Measurements from ENCODE around the gene CRTC1. TPM values are rescaled to one million over a fixed set of nuclear protein-coding genes. Genes with fewer than 3 reads are reported as not detected.

Gene CRTC1
- total and polyA plus RNA-seq, 9 of the 15 experiments (the other 6 are each of a cell fraction or from before 2014, with no cell fraction given) = 0.25 to 3.8 (median 1.2) TPM; not detected in 2

- TF ChIP-seq MYC (IDR thresholded peaks at IDR 0.05; ENCODE audit: low read depth, low read length) (peak; percentile 4; the same call in 1 of the 2 replicates), MYC (CRISPR knock-in tag; IDR thresholded peaks at IDR 0.05; ENCODE audit: borderline replicate concordance, low read depth) (no peak), SIX5 (IDR thresholded peaks at IDR 0.05; ENCODE audit: borderline replicate concordance in 1 of 2, insufficient read depth in 1 of 2, low read depth in 1 of 2, low read length in 2 of 2) (no peak), RBBP5 (IDR thresholded peaks at IDR 0.05; ENCODE audit: borderline replicate concordance, insufficient read depth, low read length, poor library complexity, severe bottlenecking) (peak; percentile 80), SIRT6 (IDR thresholded peaks at IDR 0.05; ENCODE audit: low read depth, low read length) (no peak), TAF1 (IDR thresholded peaks at IDR 0.05; ENCODE audit: control insufficient read depth, extremely low read depth, insufficient read depth, low read length, severe bottlenecking) (peak; percentile 92), FOXK2 (conservative IDR thresholded peaks at IDR 0.05 in 1 of 2, IDR thresholded peaks at IDR 0.05 in 1 of 2; ENCODE audit: low read depth in 2 of 2) (no peak), MTA2 (IDR thresholded peaks at IDR 0.05; ENCODE audit: low read depth) (no peak), CREB1 (IDR thresholded peaks at IDR 0.05) (peak; percentile 93), CREB1 (CRISPR knock-in tag; IDR thresholded peaks at IDR 0.05) (peak; percentile 90), MAZ (CRISPR knock-in tag; conservative IDR thresholded peaks at IDR 0.05 in 1 of 2, IDR thresholded peaks at IDR 0.05 in 1 of 2) (peak; percentile 31 to 32; a peak in 2 of 4 replicates), YY1 (IDR thresholded peaks at IDR 0.05; ENCODE audit: borderline replicate concordance in 1 of 3, control insufficient read depth in 1 of 3, extremely low read depth in 1 of 3, insufficient read depth in 3 of 3, insufficient read length in 1 of 3, insufficient replicate concordance in 2 of 3, low read depth in 1 of 3, low read length in 2 of 3) (peak; percentile 75 to 96 (median 93)), FOXK1 (CRISPR knock-in tag; IDR thresholded peaks at IDR 0.05; ENCODE audit: borderline replicate concordance) (no peak), NR3C1 (CRISPR knock-in tag; IDR thresholded peaks at IDR 0.05) (0 out of 2 replicates have a peak, but pooled peaks have one; percentile 27)
- TF ChIP-seq, protein P1, sequence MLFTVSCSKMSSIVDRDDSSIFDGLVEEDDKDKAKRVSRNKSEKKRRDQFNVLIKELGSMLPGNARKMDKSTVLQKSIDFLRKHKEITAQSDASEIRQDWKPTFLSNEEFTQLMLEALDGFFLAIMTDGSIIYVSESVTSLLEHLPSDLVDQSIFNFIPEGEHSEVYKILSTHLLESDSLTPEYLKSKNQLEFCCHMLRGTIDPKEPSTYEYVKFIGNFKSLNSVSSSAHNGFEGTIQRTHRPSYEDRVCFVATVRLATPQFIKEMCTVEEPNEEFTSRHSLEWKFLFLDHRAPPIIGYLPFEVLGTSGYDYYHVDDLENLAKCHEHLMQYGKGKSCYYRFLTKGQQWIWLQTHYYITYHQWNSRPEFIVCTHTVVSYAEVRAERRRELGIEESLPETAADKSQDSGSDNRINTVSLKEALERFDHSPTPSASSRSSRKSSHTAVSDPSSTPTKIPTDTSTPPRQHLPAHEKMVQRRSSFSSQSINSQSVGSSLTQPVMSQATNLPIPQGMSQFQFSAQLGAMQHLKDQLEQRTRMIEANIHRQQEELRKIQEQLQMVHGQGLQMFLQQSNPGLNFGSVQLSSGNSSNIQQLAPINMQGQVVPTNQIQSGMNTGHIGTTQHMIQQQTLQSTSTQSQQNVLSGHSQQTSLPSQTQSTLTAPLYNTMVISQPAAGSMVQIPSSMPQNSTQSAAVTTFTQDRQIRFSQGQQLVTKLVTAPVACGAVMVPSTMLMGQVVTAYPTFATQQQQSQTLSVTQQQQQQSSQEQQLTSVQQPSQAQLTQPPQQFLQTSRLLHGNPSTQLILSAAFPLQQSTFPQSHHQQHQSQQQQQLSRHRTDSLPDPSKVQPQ (CRISPR knock-in tag; IDR thresholded peaks at IDR 0.05; ENCODE audit: borderline replicate concordance) = no peak
- TF ChIP-seq, protein P2, sequence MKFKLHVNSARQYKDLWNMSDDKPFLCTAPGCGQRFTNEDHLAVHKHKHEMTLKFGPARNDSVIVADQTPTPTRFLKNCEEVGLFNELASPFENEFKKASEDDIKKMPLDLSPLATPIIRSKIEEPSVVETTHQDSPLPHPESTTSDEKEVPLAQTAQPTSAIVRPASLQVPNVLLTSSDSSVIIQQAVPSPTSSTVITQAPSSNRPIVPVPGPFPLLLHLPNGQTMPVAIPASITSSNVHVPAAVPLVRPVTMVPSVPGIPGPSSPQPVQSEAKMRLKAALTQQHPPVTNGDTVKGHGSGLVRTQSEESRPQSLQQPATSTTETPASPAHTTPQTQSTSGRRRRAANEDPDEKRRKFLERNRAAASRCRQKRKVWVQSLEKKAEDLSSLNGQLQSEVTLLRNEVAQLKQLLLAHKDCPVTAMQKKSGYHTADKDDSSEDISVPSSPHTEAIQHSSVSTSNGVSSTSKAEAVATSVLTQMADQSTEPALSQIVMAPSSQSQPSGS (CRISPR knock-in tag; IDR thresholded peaks at IDR 0.05) = no peak
- TF ChIP-seq, protein P3, sequence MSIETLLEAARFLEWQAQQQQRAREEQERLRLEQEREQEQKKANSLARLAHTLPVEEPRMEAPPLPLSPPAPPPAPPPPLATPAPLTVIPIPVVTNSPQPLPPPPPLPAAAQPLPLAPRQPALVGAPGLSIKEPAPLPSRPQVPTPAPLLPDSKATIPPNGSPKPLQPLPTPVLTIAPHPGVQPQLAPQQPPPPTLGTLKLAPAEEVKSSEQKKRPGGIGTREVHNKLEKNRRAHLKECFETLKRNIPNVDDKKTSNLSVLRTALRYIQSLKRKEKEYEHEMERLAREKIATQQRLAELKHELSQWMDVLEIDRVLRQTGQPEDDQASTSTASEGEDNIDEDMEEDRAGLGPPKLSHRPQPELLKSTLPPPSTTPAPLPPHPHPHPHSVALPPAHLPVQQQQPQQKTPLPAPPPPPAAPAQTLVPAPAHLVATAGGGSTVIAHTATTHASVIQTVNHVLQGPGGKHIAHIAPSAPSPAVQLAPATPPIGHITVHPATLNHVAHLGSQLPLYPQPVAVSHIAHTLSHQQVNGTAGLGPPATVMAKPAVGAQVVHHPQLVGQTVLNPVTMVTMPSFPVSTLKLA (conservative IDR thresholded peaks at IDR 0.05) = 0 out of 4 replicates have a peak, but pooled peaks of 1 of the 2 experiments have one; percentile 41
- TF ChIP-seq, protein P4, sequence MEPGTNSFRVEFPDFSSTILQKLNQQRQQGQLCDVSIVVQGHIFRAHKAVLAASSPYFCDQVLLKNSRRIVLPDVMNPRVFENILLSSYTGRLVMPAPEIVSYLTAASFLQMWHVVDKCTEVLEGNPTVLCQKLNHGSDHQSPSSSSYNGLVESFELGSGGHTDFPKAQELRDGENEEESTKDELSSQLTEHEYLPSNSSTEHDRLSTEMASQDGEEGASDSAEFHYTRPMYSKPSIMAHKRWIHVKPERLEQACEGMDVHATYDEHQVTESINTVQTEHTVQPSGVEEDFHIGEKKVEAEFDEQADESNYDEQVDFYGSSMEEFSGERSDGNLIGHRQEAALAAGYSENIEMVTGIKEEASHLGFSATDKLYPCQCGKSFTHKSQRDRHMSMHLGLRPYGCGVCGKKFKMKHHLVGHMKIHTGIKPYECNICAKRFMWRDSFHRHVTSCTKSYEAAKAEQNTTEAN (CRISPR knock-in tag; IDR thresholded peaks at IDR 0.05) = no peak
Measured at GRCh38 chr19:18636969-18637629, 46.4 kb upstream of the CRTC1 start, which contains the start of gene KLHL26 (continued).

Data from K562 (cell line).